Glutamatergic neuron (in vitro differentiated cells): Measurements from ENCODE around the gene HARBI1. TPM values are rescaled to one million over a fixed set of nuclear protein-coding genes. Genes with fewer than 3 reads are reported as not detected.
"Not testable (repeated sequence)": the region's sequence is repeated elsewhere in the genome, so short reads cannot be mapped to it uniquely, and the experiment has no call there.

Experiments used
- DNase-seq: peaks from one replicate; pipeline ENCODE4 v3.0.0; 2022
- H3K27ac Mint-ChIP-seq: one replicate; pipeline ENCODE4 v1.8.0; 2020; ENCODE audit warnings: mild to moderate bottlenecking, mixed read lengths, inconsistent platforms; ENCODE audit not compliant: unreplicated experiment
- H3K27me3 Mint-ChIP-seq: one replicate; pipeline ENCODE4 v1.8.0; 2020; ENCODE audit warnings: mild to moderate bottlenecking, moderate library complexity, mixed read lengths, inconsistent platforms; ENCODE audit not compliant: unreplicated experiment
- H3K36me3 Mint-ChIP-seq: one replicate; pipeline ENCODE4 v1.8.0; 2020; ENCODE audit warnings: mild to moderate bottlenecking, mixed read lengths, inconsistent platforms; ENCODE audit not compliant: unreplicated experiment
- H3K4me1 Mint-ChIP-seq: one replicate; pipeline ENCODE4 v1.8.0; 2020; ENCODE audit warnings: mild to moderate bottlenecking, low read depth, mixed read lengths, inconsistent platforms; ENCODE audit not compliant: unreplicated experiment
- H3K4me3 Mint-ChIP-seq: one replicate; pipeline ENCODE4 v1.8.0; 2020; ENCODE audit warnings: mild to moderate bottlenecking, mixed read lengths, inconsistent platforms; ENCODE audit not compliant: unreplicated experiment
- H3K9me3 Mint-ChIP-seq: one replicate; pipeline ENCODE4 v1.8.0; 2020; ENCODE audit warnings: mild to moderate bottlenecking, moderate library complexity, mixed read lengths, inconsistent platforms; ENCODE audit not compliant: unreplicated experiment
- CTCF ChIP-seq: fragments of 200-600 bp; sonication (generic); IDR thresholded peaks from one replicate; pipeline ENCODE4 v1.5.0; 2021; ENCODE audit not compliant: partially characterized antibody, unreplicated experiment
- total RNA-seq: library from RNA; stranded (reverse); fragmentation: NEBNext Ultra II Directional; extraction: Animal tissue kit (Norgen Biotek cat#: 25700); gene quantifications from one replicate; pipeline ENCODE4 v1.2.1, GENCODE V29; 2021; ENCODE audit not compliant: unreplicated experiment

Gene HARBI1
- total RNA-seq, 1 donor from 2014 or later = 11.1 TPM

GRCh38 chr11:46593550-46594373 is 23.3 kb downstream of the HARBI1 start, which contains the start of gene AMBRA1:
Gene AMBRA1, minus strand, starts transcription at chr11:46594023. Its CDS starts 45,643 bp downstream, at chr11:46548380.
- H3K27ac Mint-ChIP-seq = peak within 1 kb of the TSS; percentile 96
- H3K36me3 Mint-ChIP-seq = no peaks in the 10 kb centered on the region
- no peaks in the 10 kb centered on the region for H3K9me3 Mint-ChIP-seq
- no peak for TF ChIP-seq CTCF
- H3K4me3 Mint-ChIP-seq = peak within 1 kb of the TSS; percentile 98
- peaks cover 2% of the 10 kb centered on the region for H3K27me3 Mint-ChIP-seq
- DNase-seq = peak; percentile 87
- peaks cover 7% of the 10 kb centered on the region for H3K4me1 Mint-ChIP-seq

- Mint-ChIP-seq H3K27ac (no peak overlapping the region), H3K9me3 (peaks cover 2% of the 10 kb centered on the region), H3K4me3 (peak overlapping the region; percentile 68), H3K4me1 (peaks cover 7% of the 10 kb centered on the region), H3K36me3 (no peaks in the 10 kb centered on the region), H3K27me3 (no peaks in the 10 kb centered on the region)
- no peak for DNase-seq
- no peak for TF ChIP-seq CTCF
These were observed 26.1 kb downstream of the HARBI1 start for GRCh38 chr11:46590740-46591605.

- Mint-ChIP-seq H3K4me3 (no peak overlapping the region), H3K4me1 (peaks cover 7% of the 10 kb centered on the region), H3K36me3 (no peaks in the 10 kb centered on the region), H3K27ac (no peak overlapping the region), H3K9me3 (peaks cover 2% of the 10 kb centered on the region), H3K27me3 (peaks cover 4% of the 10 kb centered on the region)
- DNase-seq = no peak
- no peak for TF ChIP-seq CTCF
These were observed 28.1 kb downstream of the HARBI1 start for GRCh38 chr11:46588915-46589314.

GRCh38 chr11:46588131-46588530 is 28.9 kb downstream of the HARBI1 start:
- H3K4me3 Mint-ChIP-seq = no peak overlapping the region
- H3K27me3 Mint-ChIP-seq = peaks cover 4% of the 10 kb centered on the region
- H3K36me3 Mint-ChIP-seq = no peaks in the 10 kb centered on the region
- H3K9me3 Mint-ChIP-seq = peaks cover 2% of the 10 kb centered on the region
- H3K27ac Mint-ChIP-seq = no peak overlapping the region
- no peak for DNase-seq
- no peak for TF ChIP-seq CTCF
- peaks cover 7% of the 10 kb centered on the region for H3K4me1 Mint-ChIP-seq

- not testable (repeated sequence) for H3K27me3 Mint-ChIP-seq, H3K9me3 Mint-ChIP-seq, H3K4me3 Mint-ChIP-seq, DNase-seq, H3K27ac Mint-ChIP-seq, H3K4me1 Mint-ChIP-seq
- H3K36me3 Mint-ChIP-seq = peaks cover 11% of the 10 kb centered on the region
These were observed 33.5 kb downstream of the HARBI1 start for GRCh38 chr11:46583513-46583912.
